ENCODE measurements around the gene WNT16. TPM values are rescaled to one million over a fixed set of nuclear protein-coding genes. Genes with fewer than 3 reads are reported as not detected.

Gene WNT16
- polyA plus RNA-seq, 3 donors, result not detected

DNA sequence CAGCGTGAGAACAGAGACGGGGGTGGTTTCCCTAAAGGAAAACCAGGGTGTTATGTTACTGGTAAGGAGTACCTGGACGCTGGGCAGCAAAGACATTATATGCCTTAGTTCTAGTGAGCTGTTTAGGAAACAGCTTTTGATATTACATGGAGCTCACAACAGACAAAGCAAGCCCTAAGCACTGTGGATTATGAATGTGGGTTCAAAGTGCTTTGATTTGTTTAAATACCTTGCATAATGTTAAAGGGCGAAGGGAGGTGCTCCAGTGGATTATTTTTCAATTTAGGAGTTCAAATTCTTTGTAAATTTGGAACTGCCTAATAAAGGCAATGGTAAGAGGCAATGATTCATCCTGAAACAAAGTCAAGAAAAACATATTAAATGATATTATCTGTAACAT is 13.8 kb downstream of the WNT16 start:
- no peak for DNase-seq (ENCODE audit: low read depth in 3 of 3, low spot score in 2 of 3)

DNA sequence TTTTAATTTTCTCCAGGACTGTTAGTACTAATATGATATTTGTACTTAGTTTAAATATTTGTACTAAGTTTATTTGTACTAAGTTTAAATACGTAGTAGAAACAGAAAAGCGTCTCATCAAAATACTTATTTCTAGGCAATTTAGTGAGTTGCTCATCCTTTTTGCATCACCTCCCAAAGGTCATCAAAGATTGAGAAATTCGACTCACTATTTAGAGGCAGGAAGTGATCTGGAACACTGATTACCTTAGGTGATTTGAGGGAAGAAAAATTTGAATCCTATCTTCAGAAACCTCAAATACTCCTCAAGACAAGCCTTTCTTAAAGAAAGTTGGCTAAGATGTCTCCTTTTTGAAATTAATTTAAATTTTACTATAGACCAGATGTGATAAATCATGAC is 14.5 kb downstream of the WNT16 start:
- no peak for DNase-seq (ENCODE audit: low read depth in 3 of 3, low spot score in 2 of 3)

DNA sequence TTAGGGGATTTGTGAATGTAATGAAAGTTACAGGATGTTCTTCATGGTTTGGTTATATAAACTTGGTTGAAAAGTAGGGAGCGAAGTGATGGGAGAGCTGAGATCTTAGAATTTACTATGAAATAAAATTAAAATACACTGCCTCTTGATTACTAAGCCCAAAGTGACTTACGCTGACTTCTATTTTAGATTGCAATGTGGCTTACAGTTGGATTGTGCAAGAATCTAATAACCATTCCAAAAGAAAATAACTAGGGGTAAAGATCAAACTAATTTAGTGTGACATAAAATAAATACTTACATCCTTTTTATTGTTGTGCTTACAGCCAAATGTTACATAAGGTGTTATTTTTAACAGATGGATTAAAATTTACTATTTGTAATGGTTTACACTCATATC is 15.3 kb downstream of the WNT16 start:
- no peak for DNase-seq (ENCODE audit: low read depth in 3 of 3, low spot score in 2 of 3)

DNA sequence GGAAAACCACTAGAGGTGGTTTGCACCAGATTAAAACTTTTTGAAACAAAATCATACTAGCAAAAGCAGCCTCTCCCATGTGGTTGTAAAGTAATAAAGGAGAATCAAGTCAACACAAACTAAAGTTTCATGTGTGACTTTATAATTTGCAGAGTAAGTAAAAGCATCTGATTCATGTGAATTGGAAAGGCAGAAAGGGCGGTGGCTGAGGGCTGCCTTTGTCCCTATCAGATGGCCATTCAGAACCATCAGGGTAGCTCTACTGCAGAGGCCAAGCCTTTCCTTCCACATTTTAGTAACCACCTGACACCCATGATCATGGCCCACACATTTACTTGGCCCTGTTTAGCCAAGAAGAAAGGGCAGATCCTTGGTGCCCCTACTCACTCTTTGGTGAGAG is 15.7 kb downstream of the WNT16 start:
- no peak for DNase-seq (ENCODE audit: low read depth in 3 of 3, low spot score in 2 of 3)

DNA sequence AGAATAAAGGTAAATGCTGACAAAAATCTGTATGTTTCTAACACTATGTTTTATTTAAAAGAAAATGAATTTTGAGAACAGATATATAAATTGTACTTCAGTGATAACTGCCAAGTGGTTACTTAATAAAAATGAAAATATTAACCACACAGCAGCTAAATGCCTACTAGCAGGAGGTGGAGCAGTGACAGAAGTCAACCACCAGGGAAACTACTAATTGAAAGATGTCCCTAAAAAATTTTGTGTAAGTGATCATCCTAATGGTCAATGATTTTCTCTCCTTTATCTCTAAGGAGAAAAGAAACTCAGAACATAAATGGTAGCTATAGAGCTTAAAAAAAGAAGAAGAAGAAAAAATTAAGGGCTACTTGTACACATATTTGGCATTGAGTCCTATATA is 22.9 kb downstream of the WNT16 start:
- DNase-seq (ENCODE audit: low read depth in 3 of 3, low spot score in 2 of 3), result no peak

DNA sequence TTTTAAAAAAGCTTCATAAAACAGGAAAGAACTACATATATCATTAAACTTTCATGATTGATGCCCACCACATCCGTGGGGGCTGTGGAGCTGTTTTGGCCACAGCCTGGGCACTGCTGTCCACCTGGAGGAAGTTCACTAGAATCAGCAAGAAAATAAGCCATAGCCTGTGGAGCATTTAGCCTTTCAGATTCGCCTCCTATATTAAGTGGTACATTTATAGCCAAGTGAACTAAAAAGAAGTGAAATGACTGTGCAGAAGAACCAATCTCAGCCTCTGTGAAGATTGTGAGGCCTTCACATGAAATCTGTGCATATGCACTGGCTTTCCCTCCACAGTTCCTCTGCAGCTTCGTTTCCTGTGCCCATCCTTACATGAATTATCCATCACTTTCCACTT is 23.5 kb downstream of the WNT16 start:
- no peak for DNase-seq (ENCODE audit: low read depth in 3 of 3, low spot score in 2 of 3)

DNA sequence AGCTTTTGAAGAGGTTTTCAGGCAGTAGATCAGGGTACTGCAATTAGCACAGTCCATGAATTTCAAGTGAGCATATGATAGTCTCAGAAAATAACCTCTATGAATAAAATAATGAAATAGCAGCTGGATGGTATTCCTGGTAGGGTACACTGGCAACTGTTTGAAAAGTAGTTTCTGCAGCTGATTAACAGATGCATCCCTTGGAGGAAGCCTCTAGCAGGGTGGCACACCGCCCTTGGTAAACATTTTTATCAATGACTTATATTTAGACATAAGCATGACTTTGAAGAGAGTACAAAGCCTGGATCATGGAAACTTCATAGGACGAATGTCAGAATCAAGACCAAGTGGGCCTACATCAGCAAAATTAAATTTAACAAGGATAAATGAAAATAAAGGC is 26.8 kb downstream of the WNT16 start:
- no peak for DNase-seq (ENCODE audit: low read depth in 3 of 3, low spot score in 2 of 3)

DNA sequence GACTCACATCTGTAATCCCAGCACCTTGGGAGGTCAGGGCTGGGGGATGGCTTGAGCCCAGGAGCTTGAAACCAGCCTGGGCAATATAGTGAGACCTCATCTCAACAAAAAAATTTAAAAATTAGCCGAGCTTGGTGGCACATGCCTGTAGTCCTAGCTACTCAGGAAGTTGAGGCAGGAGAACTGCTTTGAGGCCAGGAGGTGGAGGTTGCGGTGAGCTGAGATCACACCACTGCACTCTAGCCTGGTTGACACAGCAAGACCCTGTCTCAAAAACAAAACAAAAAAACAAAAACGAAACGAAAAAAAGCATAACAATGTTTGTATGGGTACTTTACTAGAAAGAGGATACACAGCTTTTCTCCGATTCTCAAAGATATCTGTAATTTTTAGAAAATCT is 31.8 kb downstream of the WNT16 start:
- no peak for DNase-seq (ENCODE audit: low read depth in 3 of 3, low spot score in 2 of 3)

DNA sequence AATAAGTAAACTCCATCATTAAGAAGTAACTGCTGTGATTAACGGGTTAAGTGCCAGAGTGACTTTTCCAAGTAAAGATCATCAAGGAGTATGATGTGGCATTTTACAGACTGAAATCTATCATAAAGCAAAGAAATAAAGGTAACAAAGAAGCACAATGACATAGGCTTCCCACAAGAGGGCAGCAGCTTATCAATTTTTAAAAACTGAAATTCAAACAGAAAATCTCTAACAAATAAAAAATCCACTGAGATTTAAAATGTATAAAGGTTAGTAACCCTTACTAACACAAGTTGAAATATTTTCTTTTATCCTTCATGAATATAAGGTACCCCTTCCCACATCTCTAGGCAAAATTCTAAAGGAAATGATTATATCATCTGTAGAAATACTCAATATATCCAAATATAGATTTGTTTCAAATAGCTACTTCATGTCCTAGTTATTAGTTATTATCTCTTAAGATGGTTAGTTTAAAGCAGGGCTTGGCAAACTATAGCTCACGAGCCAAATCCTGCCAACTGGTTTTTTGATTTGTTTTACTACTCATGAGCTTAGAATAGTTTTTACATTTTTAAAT is 38.1 kb downstream of the WNT16 start:
- DNase-seq (ENCODE audit: low read depth in 3 of 3, low spot score in 2 of 3), result no peak

DNA sequence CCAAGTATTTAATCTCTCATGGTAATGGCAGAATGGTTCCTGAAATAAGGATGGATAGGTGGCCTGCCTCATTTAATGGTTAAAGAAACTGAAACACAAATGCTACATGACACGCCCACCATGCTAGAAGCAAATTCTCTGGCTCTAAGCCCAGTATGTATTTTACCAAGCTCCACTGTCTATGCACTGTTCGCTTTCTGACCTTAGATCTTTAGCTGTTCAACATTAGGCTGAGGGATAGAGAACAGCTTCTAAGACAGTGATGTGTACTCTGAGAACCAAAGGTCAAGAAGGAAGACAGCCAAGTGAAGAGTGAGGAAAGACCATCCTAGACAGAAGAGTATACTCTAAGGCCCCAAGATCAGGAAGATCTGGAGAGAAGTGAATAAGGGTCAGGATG is 40.7 kb downstream of the WNT16 start:
- DNase-seq (ENCODE audit: low read depth in 3 of 3, low spot score in 2 of 3), result no peak

DNA sequence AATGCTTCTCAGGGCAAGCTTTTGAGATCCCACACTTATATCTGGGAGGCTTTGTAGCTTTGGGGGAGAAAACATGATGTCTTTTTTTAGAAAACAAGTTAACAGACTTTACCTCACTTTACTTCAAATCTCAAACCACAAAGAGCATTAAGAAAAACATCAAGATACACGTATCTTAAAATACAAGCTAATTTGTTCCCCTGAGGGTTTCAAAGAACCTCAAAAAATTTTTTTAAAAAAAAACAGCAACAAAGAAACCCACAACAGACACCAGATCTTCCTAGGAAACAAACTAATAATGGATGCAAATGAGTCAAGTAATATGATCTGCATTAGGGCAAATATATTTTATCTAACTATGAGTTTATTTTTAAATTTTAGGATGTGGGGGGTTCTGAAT is 42.6 kb downstream of the WNT16 start:
- DNase-seq (ENCODE audit: low read depth in 3 of 3, low spot score in 2 of 3), result no peak

DNA sequence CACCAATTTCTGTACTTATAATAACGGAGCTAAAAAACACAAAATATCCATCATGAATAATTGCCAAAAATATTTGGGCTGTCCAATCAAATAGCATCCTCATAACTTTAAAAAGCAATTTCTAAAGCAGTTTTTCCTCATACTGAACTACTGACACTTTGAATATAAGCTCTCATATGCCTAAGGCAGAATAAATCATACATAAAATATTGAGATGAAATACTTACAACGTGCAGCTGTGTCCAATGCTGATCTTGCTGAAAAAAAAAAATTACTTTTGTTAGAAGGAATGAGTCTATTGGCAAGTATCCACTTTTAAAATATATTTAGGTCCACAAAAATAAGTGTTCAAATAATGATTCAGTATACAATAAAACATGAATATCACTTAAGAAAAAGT is 43.1 kb downstream of the WNT16 start:
- no peak for DNase-seq (ENCODE audit: low read depth in 3 of 3, low spot score in 2 of 3)

DNA sequence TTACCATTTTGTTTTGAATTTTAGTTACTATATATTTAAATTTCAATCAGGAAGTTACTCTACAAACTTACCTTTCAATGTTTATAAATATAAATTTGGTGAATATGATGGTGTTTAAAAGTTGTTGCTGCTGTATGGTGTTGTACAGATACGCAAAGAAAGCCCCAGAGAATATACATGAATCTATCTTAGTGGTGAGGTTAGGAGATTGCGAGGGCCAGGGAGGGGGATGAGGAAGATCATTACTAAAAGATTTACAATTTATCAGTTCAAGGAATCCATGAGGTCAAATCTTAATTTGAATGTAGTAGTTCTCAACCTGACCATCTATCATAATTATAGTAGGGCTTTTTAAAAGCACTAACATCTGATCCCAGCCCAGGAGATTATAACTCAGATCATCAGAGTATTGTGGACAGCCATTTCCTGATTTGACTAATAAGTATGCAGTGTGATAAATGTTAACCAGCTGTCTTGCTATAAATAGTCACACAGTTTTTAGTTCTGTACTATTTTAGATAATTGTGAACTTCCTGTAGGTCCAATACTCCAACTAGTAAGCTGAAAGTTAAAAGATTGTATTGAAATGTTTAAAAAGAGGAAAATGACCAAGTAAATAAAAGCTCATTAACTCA is 43.7 kb downstream of the WNT16 start:
- DNase-seq (ENCODE audit: low read depth in 3 of 3, low spot score in 2 of 3), result no peak

DNA sequence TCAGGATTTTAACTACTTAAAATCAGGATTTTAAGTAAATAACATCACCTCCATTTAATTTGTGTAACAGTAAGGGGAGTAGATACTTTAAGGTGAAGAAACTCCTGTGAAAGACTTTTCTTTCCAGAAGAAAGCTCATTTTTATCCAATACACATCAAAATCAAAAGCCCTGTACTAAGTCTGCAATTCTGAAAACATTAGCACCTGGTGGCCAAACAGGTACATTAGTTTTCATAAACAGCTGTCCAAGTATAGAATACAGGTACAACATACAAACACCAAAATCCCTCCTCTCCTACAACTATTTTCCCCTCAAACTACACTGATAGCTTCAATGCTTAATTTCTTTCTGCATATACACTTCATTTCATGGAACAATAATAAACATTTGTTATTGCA is 44.4 kb downstream of the WNT16 start:
- DNase-seq (ENCODE audit: low read depth in 3 of 3, low spot score in 2 of 3), result no peak

DNA sequence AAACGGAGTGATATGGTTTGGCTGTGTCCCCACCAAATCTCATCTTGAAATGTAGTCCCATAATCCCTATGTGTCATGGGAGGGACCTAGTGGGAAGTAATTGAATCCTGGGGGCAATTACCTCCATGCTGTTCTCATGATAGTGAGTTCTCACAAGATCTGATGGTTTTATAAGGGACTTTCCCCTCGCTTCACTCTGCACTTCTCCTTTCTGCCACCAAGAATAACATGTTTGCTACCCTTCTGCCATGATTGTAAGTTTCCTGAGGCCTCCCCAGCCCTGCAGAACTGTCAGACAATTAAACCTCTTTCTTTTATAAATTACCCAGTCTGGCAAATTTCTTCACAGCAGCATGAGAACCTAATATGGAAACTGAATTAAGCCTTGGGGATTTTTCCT is 48.2 kb downstream of the WNT16 start:
- no peak for DNase-seq (ENCODE audit: low read depth in 3 of 3, low spot score in 2 of 3)

DNA sequence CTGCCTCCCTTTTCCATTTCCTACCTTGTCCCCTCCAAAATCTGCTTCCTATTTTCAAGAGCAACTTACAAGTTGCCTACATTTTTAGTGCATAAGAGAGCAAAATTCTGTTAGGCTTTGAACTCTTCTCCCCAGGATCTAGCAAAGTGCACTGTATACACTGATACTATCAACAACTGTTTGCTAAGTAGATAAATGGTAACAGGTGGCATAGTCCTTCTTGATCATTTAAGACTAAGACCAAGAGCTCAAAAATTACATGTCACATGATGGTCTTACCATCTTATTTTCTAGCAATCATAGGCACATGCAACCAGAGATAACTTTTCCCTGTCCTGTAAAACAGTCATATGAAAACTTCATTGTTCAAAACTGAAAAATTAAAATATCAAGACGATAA is 51.1 kb downstream of the WNT16 start:
- DNase-seq (ENCODE audit: low read depth in 3 of 3, low spot score in 2 of 3), result no peak

DNA sequence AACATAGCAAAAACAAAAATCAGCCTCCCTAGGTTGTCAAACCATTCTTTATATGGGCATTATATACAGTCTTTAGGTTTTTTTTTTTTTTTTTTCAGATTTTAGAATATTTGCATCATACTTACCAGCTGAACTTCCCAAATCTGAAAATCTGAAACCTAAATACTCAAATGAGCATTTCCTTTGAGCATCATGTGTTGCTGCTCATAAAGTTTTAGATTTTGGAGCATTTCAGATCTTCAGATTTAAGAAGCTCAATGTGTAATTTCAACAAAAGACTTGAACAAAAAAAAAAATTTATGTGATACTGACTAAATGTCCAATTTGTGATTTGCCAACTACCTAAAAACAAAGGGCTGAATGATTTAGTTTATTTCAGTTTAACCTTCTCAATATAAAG is 53.7 kb downstream of the WNT16 start:
- no peak for DNase-seq (ENCODE audit: low read depth in 3 of 3, low spot score in 2 of 3)

DNA sequence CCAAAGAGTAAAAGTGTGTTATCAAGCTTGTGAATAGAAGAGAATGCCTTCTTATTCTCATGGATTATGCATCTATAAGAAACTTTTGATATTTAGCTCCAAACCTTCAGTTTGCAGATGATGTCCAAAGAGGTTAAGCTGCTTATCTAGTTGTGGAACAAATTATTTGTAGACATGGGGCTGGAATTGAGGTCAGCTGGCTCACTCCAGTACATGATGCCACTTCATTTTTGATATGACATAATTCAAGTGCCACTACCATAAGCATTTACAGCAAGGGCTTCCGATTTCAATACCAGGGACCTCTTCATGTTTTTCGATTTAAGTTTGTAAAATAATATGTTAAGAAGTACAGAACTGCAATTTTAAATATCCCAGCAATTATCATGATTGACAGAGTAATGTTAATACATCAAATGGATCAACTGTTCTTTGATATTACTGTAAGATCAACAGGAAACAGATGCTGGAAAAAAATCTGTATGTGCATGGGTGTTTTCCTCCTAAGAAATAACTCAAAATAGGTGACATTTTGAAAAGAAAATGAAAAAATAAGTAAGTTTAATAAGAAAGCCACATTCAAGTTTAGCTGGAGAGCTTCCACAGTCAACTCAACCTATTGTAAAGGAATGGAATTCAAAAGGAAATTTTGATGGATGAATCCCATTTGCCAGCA is 54.6 kb downstream of the WNT16 start:
- no peak for DNase-seq (ENCODE audit: low read depth in 3 of 3, low spot score in 2 of 3)

DNA sequence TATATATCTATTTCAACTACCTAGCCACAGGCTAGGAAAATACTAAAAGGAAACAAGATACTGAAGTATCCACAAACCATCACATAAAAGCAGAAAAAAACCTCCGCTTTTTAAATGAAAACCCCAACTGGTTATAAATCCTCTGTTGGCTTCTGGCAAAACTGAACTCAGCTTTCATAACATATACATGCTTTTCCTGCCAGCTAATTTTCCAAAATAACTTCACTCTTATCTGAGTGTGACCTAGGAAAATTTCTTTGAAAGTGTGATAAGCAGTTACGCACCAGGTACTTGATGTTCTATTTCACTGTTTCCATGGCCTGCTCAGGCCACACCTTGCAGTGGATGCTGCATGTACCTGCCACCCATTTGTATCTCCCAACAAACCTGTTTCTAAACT is 55.5 kb downstream of the WNT16 start:
- DNase-seq (ENCODE audit: low read depth in 3 of 3, low spot score in 2 of 3), result no peak

DNA sequence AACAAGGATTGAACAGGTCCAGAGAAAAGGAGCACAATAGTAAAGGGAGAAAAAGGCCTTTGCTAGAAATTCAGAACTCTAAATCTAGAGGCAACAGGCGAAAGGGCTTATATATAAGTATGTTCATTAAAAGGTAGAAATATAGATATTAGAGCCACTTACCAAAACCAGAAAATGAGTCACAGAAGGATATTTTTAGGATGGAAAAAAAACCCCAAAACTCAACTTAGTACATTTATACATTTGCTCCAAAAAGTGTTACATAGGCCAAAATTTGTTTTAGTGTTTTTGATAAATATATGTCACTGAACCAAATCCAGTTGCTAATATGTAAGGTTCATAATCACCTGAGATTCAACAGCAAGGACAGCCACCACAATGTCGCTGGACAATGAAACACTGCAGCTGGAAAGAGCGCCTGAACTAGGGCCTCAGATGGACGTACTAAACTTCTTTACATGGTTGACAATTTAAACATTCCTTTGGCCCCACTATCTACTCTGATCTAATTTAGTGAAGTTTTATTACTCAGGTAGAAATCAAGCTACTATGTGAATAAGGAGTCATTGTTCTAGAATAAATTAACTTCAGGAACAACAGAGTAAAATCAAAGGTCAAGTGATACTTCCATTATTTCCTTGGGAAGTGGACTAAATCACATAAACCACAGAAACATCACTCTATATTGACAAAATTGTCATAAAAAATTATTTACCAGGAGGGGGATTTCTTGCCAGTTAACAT is 56.4 kb downstream of the WNT16 start:
- DNase-seq (ENCODE audit: low read depth in 3 of 3, low spot score in 2 of 3), result no peak

DNA sequence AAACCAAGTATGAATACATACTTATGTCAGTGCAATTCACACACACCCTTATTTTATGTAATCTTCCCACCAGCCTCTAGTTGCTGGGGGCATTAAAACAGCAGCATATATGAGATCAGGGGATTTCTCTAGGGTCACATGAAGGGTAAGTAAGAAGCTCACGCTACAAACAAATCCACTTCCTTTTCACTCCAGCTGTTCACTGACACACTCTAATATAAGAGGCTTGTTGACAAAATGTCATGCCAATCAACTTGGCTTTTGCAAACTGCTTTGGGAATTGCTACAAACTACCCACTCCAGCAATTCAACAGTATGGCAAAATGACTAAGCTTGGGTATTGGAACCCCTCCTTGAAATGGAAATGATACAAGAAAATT is 57.0 kb downstream of the WNT16 start:
- no peak for DNase-seq (ENCODE audit: low read depth in 3 of 3, low spot score in 2 of 3)

DNA sequence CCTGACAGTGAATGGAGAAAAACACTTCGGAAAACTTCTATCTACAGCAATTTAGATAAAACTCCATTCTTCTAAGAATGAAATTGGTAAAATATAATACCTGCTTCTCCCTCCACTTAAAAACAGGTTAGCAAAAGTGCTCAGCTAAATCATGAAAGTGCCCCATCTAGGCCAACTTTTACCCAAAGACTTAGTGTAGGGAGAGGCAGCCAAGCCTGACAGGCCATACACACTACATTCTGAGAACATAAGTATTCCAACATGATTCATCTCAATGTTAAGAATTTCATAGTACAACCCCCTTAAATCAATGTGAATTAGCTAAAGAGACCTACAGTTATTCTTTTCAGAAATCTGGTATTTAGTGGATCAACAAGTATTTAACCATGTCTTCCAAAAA is 60.1 kb downstream of the WNT16 start:
- no peak for DNase-seq (ENCODE audit: low read depth in 3 of 3, low spot score in 2 of 3)
